NCI-H2081 treated with DMSO at 0.1 percent for 48 hours (cell line): ENCODE measurements around the gene WDR70.
"Not testable (repeated sequence)": the region's sequence is repeated elsewhere in the genome, so short reads cannot be mapped to it uniquely, and the experiment has no call there.

ENCODE experiments used
- DNase-seq: peaks from one replicate; lab custom pipeline; 2025; lab: John Stamatoyannopoulos, UW

Gene WDR70

GRCh38 chr5:37570597-37570996 is 191.5 kb downstream of the WDR70 start:
- DNase-seq: no peak

GRCh38 chr5:37571985-37572384 is 192.9 kb downstream of the WDR70 start:
- no peak for DNase-seq

- no peak for DNase-seq
These were observed 196.7 kb downstream of the WDR70 start for GRCh38 chr5:37575541-37576489.

- no peak for DNase-seq
These were observed 197.4 kb downstream of the WDR70 start for GRCh38 chr5:37576552-37576951.

GRCh38 chr5:37578176-37578575 is 199.1 kb downstream of the WDR70 start:
- no peak for DNase-seq

- no peak for DNase-seq
These were observed 201.0 kb downstream of the WDR70 start for GRCh38 chr5:37580106-37580505.

GRCh38 chr5:37582202-37582601 is 203.1 kb downstream of the WDR70 start:
- DNase-seq: no peak

- DNase-seq: not testable (repeated sequence)
These were observed 214.2 kb downstream of the WDR70 start for GRCh38 chr5:37593292-37593691.

- DNase-seq: not testable (repeated sequence)
These were observed 215.7 kb downstream of the WDR70 start for GRCh38 chr5:37594864-37595263.

- DNase-seq: no peak
These were observed 219.6 kb downstream of the WDR70 start for GRCh38 chr5:37598733-37599132.

- no peak for DNase-seq
These were observed 222.0 kb downstream of the WDR70 start for GRCh38 chr5:37601163-37601562.

- DNase-seq: no peak
These were observed 224.0 kb downstream of the WDR70 start for GRCh38 chr5:37603072-37603471.

- no peak for DNase-seq
These were observed 225.2 kb downstream of the WDR70 start for GRCh38 chr5:37604290-37604689.

- DNase-seq: no peak
These were observed 227.0 kb downstream of the WDR70 start for GRCh38 chr5:37606148-37606547.

- DNase-seq: no peak
These were observed 227.6 kb downstream of the WDR70 start for GRCh38 chr5:37606632-37607248.

GRCh38 chr5:37615184-37615583 is 236.1 kb downstream of the WDR70 start:
- DNase-seq: no peak

- DNase-seq: no peak
These were observed 240.2 kb downstream of the WDR70 start for GRCh38 chr5:37619353-37619752.

GRCh38 chr5:37622354-37622753 is 243.2 kb downstream of the WDR70 start:
- DNase-seq: not testable (repeated sequence)

GRCh38 chr5:37626266-37626665 is 247.1 kb downstream of the WDR70 start:
- no peak for DNase-seq

- DNase-seq: no peak
These were observed 249.8 kb downstream of the WDR70 start for GRCh38 chr5:37628876-37629275.

GRCh38 chr5:37631939-37632338 is 252.8 kb downstream of the WDR70 start:
- DNase-seq: no peak

GRCh38 chr5:37637165-37637845 is 258.2 kb downstream of the WDR70 start:
- DNase-seq: no peak

- no peak for DNase-seq
These were observed 259.8 kb downstream of the WDR70 start for GRCh38 chr5:37638897-37639296.
